Right atrium auricular region (tissue), 2 donors: ENCODE results near the gene PAH. TPM values are rescaled to one million over a fixed set of nuclear protein-coding genes. Genes with fewer than 3 reads are reported as not detected.
"Not testable (repeated sequence)": the region's sequence is repeated elsewhere in the genome, so short reads cannot be mapped to it uniquely, and the experiment has no call there.

Source experiments
- DNase-seq: peaks from one replicate; pipeline ENCODE4 v3.0.0-alpha.2; 2019; ENCODE audit warnings: low spot score
- H3K27ac ChIP-seq, 2 donors: fragments of 200-600 bp; sonication (generic); 1 replicate in 1 of 2; 2 replicates in 1 of 2; pipeline ENCODE4 v1.5.1; 2016 to 2019
- H3K27me3 ChIP-seq, 2 donors: fragments of 200-600 bp; sonication (generic); one replicate each; pipeline versions ENCODE4 v1.5.1 to v1.6.0; 2017 to 2019
- H3K36me3 ChIP-seq: fragments of 200-600 bp; sonication (generic); one replicate; pipeline ENCODE4 v1.5.1; 2016
- H3K4me1 ChIP-seq, 2 donors: fragments of 200-600 bp; sonication (generic); one replicate each; pipeline versions ENCODE4 v1.5.1 to v1.6.0; 2017 to 2019
- H3K4me3 ChIP-seq, 2 donors: fragments of 200-600 bp; sonication (generic); 1 replicate in 1 of 2; 2 replicates in 1 of 2; pipeline ENCODE4 v1.5.1; 2017 to 2019; ENCODE audit warnings: mild to moderate bottlenecking in 1 of 2, moderate library complexity in 1 of 2
- H3K9me3 ChIP-seq, 2 donors: fragments of 200-600 bp; sonication (generic); one replicate each; pipeline ENCODE4 v1.5.1; 2019
- total RNA-seq, 2 donors: library from RNA; depleted of rRNA; stranded (reverse); fragments of >200 nt; gene quantifications; one replicate each; pipeline ENCODE4 v1.1.0, GENCODE V29; 2016
- TF ChIP-seq, protein P1 (sequence below), 2 donors: fragments of 200-600 bp; sonication (generic); IDR thresholded peaks; one replicate each; pipeline ENCODE4 v1.5.1; 2019; ENCODE audit warnings: antibody characterized with exemption in 2 of 2

The PAH gene
- total RNA-seq, 2 donors from 2014 or later: not detected

GRCh38 chr12:102851246-102851645, 65.8 kb downstream of the PAH start:
- Histone ChIP-seq H3K4me3 (no peak overlapping the region), H3K36me3 (no peaks in the 10 kb centered on the region), H3K9me3 (no peaks in the 10 kb centered on the region), H3K27me3 (no peaks in the 10 kb centered on the region), H3K4me1 (no peaks in the 10 kb centered on the region), H3K27ac (no peak overlapping the region)
- no peak for DNase-seq
- TF ChIP-seq, protein P1, sequence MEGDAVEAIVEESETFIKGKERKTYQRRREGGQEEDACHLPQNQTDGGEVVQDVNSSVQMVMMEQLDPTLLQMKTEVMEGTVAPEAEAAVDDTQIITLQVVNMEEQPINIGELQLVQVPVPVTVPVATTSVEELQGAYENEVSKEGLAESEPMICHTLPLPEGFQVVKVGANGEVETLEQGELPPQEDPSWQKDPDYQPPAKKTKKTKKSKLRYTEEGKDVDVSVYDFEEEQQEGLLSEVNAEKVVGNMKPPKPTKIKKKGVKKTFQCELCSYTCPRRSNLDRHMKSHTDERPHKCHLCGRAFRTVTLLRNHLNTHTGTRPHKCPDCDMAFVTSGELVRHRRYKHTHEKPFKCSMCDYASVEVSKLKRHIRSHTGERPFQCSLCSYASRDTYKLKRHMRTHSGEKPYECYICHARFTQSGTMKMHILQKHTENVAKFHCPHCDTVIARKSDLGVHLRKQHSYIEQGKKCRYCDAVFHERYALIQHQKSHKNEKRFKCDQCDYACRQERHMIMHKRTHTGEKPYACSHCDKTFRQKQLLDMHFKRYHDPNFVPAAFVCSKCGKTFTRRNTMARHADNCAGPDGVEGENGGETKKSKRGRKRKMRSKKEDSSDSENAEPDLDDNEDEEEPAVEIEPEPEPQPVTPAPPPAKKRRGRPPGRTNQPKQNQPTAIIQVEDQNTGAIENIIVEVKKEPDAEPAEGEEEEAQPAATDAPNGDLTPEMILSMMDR (IDR thresholded peaks at IDR 0.05): no peak

DNA sequence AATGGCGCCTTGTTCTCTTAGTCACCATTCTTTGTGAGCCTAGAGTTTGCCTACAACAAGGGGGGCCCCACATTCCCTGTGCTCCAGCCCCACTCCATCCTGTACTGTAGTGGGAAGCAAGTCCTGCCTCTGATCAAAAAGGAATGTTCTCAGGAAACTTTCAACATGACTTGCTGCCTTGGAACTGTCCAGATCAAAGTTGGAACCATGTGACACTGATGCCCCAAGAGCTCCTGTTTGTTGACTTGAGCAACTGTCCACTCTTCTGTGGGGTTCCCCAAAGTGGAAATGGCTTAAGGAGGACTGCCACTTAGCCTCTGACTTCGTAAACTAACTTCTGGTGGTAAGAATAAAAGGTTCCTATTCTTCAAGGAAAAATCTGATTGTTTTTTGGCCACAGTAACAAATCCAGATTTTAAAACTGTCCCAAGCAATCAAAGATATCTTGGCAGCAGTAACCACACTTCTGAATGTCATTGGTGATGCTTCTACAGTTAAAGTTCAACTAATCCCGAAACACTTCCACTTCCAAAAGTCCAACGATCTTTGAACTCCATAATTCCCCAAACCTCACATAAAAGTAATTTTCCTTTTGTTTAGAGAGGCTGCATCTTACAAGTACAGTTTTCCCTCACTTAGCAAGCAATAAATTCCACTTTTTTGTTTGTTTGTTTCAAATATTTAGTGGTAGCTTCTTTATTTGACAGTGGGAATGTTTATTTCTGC, 67.2 kb downstream of the PAH start:
- Histone ChIP-seq H3K9me3 (no peaks in the 10 kb centered on the region), H3K27ac (no peak overlapping the region), H3K27me3 (no peaks in the 10 kb centered on the region), H3K4me1 (no peaks in the 10 kb centered on the region), H3K4me3 (no peak overlapping the region), H3K36me3 (no peaks in the 10 kb centered on the region)
- TF ChIP-seq, protein P1 (IDR thresholded peaks at IDR 0.05): no peak
- DNase-seq: no peak

DNA sequence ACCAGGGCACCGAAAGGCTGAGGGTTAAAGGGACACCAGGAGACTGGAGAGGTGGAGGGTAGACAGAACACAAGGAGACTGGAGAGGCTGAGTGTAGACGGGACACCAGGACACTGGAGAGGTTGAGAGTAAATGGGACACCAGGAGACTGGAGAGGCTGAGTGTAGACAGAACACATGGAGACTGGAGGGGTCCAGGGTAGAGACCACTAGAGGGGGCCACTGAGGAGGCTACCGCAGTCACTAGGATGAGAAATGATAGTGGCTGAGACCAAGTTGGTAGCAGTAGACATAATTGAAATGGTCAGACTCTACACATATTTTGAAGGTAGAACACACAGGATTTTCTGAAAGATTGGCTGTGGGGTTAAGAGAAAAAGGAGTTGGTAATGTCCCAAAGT, 68.2 kb downstream of the PAH start:
- TF ChIP-seq, protein P1 (IDR thresholded peaks at IDR 0.05): no peak
- Histone ChIP-seq H3K36me3 (no peaks in the 10 kb centered on the region), H3K4me1 (no peaks in the 10 kb centered on the region), H3K27me3 (no peaks in the 10 kb centered on the region), H3K27ac (no peak overlapping the region), H3K9me3 (no peaks in the 10 kb centered on the region), H3K4me3 (no peak overlapping the region)
- DNase-seq: no peak

DNA sequence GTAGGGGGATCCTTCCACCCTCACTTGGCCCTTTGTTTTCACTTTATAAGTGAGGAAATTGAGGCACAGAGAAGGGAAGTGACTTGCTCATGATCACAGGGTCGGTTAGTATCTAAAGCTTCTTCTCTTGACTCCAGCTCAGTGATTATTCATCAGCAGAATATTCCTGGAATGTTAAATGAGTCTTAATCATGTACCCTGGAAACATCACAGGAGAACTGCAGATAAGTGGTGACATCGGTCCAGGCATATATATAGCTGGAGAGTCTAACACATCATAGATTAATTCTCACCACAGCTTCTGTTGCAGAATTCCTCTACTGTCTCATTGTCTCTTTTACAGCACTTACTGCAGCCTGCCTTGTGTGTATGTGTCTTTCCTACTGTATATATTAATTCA, 69.9 kb downstream of the PAH start:
- Histone ChIP-seq H3K4me1 (no peaks in the 10 kb centered on the region), H3K27ac (no peak overlapping the region), H3K9me3 (no peaks in the 10 kb centered on the region), H3K4me3 (no peak overlapping the region), H3K27me3 (no peaks in the 10 kb centered on the region), H3K36me3 (no peaks in the 10 kb centered on the region)
- no peak for DNase-seq
- TF ChIP-seq, protein P1 (IDR thresholded peaks at IDR 0.05): no peak

DNA sequence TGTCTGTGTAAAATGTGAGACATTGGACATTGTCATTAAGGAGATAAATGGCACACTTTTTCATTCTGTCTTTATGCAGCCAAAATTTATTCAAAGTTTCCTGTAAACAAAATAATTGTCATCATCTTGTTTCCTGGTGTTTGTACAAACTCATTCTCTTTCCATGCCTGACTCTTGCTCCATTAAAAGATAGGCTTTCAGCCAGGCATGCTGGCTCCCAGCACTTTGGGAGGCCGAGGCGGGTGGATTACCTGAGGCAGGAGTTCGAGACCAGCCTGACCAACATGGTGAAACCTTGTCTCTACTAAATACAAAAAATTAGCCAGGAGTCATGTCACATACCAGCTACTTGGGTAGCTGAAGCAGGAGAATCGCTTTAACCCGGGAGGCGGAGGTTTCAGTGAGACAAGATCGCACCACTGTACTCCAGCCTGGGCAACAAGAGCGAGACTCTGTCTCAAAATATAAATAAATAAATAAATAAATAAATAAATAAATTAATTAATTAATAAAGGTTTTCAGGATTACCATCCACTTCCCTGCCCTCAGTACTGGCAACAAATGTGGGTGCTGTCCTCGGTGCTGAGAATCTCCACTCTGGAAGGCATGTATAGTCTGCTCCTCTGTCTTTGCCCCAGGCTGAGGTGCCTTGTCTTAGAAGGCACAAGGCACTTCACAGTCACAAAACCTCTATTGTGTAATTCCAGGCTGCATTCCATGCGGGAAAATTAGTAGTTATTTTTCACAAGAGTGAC, 83.2 kb downstream of the PAH start:
- H3K36me3 ChIP-seq: no peaks in the 10 kb centered on the region
- no peaks in the 10 kb centered on the region for H3K27me3 ChIP-seq
- DNase-seq: no peak
- H3K4me3 ChIP-seq: no peak overlapping the region
- no peaks in the 10 kb centered on the region for H3K9me3 ChIP-seq
- TF ChIP-seq, protein P1 (IDR thresholded peaks at IDR 0.05): no peak
- no peak overlapping the region for H3K27ac ChIP-seq
- no peaks in the 10 kb centered on the region for H3K4me1 ChIP-seq

DNA sequence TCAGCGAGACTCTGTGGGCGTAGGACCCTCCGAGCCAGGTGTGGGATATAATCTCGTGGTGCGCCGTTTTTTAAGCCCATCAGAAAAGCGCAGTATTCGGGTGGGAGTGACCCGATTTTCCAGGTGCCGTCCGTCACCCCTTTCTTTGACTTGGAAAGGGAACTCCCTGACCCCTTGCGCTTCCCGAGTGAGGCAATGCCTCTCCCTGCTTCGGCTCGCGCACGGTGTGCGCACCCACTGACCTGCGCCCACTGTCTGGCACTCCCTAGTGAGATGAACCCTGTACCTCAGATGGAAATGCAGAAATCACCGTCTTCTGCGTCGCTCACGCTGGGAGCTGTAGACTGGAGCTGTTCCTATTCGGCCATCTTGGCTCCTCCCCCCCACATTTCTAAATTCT, 84.2 kb downstream of the PAH start:
- not testable (repeated sequence) for H3K9me3 ChIP-seq, H3K4me1 ChIP-seq, H3K27me3 ChIP-seq, H3K4me3 ChIP-seq, H3K27ac ChIP-seq, DNase-seq, H3K36me3 ChIP-seq
